Measurements from ENCODE around the gene CCNDBP1.

Gene CCNDBP1

DNA sequence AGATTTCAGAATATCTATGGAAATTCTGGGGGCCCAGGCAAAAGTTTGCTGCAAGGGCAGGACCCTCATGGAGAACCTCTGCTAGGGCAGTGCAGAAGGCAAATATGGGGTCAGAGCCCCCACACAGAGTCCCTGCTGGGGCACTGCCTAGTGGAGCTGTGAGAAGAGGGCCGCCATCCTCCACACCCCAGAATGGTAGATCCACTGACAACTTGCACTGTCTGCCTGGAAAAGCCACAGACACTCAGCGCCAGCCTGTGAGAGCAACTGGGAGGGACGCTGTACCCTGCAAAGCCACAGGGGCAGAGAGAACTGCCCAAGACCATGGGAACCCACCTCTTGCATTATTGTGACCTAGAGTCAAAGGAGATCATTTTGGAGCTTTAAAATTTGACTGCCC, 13.8 kb downstream of the CCNDBP1 start:
- peaks cover 21% of the 10 kb centered on the region for H3K36me3 ChIP-seq (ENCODE audit: control insufficient read depth, low read length)
- H3K9me2 ChIP-seq (replicated peaks; ENCODE audit: control insufficient read depth, low read length) = no peaks in the 10 kb centered on the region
- no peaks in the 10 kb centered on the region; the same call in 1 of the 2 replicates for H3K27me3 ChIP-seq (ENCODE audit: control insufficient read depth, low read length)
- H3K27ac ChIP-seq (ENCODE audit: low read depth, low read length) = no peak overlapping the region
- no peaks in the 10 kb centered on the region for H4K20me1 ChIP-seq (ENCODE audit: control insufficient read depth, insufficient read depth, low read depth, low read length)
- H3K9me3 ChIP-seq (ENCODE audit: control insufficient read depth, insufficient read depth, low read length) = no peaks in the 10 kb centered on the region
- H3K79me2 ChIP-seq (ENCODE audit: control insufficient read depth, low read length) = no peaks in the 10 kb centered on the region
- no peaks in the 10 kb centered on the region for H3F3A ChIP-seq (ENCODE audit: control insufficient read depth, insufficient read depth)
- 0 out of 2 replicates have a peak, but pooled peaks cover 5% of the 10 kb centered on the region for H3K4me1 ChIP-seq (ENCODE audit: control insufficient read depth, low read length)
- no peak overlapping the region for H3K4me2 ChIP-seq (ENCODE audit: low read length)
- H3K4me3 ChIP-seq (ENCODE audit: low read length) = no peak overlapping the region
- TF ChIP-seq, protein P1, sequence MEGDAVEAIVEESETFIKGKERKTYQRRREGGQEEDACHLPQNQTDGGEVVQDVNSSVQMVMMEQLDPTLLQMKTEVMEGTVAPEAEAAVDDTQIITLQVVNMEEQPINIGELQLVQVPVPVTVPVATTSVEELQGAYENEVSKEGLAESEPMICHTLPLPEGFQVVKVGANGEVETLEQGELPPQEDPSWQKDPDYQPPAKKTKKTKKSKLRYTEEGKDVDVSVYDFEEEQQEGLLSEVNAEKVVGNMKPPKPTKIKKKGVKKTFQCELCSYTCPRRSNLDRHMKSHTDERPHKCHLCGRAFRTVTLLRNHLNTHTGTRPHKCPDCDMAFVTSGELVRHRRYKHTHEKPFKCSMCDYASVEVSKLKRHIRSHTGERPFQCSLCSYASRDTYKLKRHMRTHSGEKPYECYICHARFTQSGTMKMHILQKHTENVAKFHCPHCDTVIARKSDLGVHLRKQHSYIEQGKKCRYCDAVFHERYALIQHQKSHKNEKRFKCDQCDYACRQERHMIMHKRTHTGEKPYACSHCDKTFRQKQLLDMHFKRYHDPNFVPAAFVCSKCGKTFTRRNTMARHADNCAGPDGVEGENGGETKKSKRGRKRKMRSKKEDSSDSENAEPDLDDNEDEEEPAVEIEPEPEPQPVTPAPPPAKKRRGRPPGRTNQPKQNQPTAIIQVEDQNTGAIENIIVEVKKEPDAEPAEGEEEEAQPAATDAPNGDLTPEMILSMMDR (IDR thresholded peaks at IDR 0.05; ENCODE audit: low read depth, low read length, poor library complexity, severe bottlenecking) = no peak
- TF ChIP-seq EZH2phosphoT487 (IDR thresholded peaks at IDR 0.05; ENCODE audit: borderline replicate concordance, low read length) = no peak

DNA sequence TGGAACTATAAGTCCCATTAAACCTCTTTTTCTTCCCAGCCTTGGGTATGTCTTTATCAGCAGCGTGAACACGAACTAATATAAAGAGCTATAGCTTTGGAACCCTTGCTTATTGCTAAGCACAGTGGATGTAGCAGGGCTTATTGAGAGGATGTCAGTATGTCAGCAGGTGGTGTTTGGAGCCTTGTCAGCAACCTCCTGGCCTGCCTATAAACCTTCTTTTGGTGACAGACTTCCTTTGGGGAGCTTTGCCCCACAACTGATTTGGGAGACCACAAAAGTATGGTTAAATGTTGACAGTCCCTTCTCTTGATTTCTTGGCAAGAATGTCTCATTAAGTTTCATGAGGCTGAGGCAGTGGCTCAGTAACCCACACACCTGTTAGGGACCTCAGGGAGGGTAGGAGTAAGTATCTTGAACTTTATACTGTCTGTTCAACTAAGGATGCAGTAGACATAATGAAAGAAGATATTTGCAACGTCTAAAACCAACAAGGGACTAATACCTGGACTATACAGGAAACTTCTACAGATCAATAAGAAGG, 14.8 kb downstream of the CCNDBP1 start:
- Histone ChIP-seq H4K20me1 (ENCODE audit: control insufficient read depth, insufficient read depth, low read depth, low read length) (no peaks in the 10 kb centered on the region), H3K9me3 (ENCODE audit: control insufficient read depth, insufficient read depth, low read length) (no peaks in the 10 kb centered on the region), H3K36me3 (ENCODE audit: control insufficient read depth, low read length) (peaks cover 12% of the 10 kb centered on the region), H3K79me2 (ENCODE audit: control insufficient read depth, low read length) (no peaks in the 10 kb centered on the region), H3K4me1 (ENCODE audit: control insufficient read depth, low read length) (0 out of 2 replicates have a peak, but pooled peaks cover 5% of the 10 kb centered on the region), H3K4me2 (ENCODE audit: low read length) (no peak overlapping the region), H3F3A (ENCODE audit: control insufficient read depth, insufficient read depth) (no peaks in the 10 kb centered on the region), H3K27me3 (ENCODE audit: control insufficient read depth, low read length) (no peaks in the 10 kb centered on the region; the same call in 1 of the 2 replicates), H3K9me2 (replicated peaks; ENCODE audit: control insufficient read depth, low read length) (no peaks in the 10 kb centered on the region), H3K27ac (ENCODE audit: low read depth, low read length) (no peak overlapping the region), H3K4me3 (ENCODE audit: low read length) (no peak overlapping the region)
- TF ChIP-seq, protein P1 (IDR thresholded peaks at IDR 0.05; ENCODE audit: low read depth, low read length, poor library complexity, severe bottlenecking) = no peak
- no peak for TF ChIP-seq EZH2phosphoT487 (IDR thresholded peaks at IDR 0.05; ENCODE audit: borderline replicate concordance, low read length)

DNA sequence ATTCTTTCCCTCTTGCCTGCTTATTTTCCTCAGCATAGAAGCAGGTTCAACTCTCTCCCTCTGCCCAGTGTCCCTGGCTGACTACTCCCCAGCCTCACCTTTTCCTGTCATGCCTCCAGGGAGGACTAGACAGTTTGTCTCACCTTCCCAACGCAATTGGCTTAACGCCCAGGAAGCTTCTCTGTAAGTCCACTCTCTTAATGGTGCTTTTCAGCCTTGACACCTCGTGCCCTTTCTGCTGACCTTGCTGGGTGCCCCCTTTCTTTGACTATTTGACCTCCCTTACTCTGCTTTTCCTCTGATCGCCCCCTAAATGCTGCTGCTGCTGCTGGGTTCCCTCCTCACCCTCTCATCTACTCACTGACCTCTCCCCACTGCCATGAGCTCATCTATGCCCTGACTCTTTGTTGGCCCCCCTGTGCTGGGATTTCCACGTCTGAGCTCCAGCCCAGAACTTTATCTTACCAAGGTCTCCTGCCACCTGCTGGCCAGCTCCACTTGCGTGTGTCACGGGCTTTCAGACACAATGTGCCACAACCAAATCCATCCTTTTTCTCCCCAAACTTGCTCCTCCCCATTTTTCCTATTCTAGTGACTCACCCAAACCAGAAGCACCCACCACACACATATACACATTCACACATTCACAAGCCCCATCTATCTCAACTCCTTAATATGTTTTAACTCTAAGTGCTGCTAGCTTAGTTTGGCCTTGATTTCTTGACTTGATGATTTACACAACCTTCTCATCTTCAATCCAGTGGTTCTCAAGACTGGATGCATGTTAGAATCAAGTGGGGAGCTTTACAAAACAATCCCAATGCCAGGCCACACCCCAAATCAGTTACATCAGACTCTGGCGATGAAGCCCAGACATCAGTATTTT, 19.1 kb downstream of the CCNDBP1 start:
- no peaks in the 10 kb centered on the region for H3K4me1 ChIP-seq (ENCODE audit: control insufficient read depth, low read length)
- no peaks in the 10 kb centered on the region for H4K20me1 ChIP-seq (ENCODE audit: control insufficient read depth, insufficient read depth, low read depth, low read length)
- no peaks in the 10 kb centered on the region for H3K79me2 ChIP-seq (ENCODE audit: control insufficient read depth, low read length)
- H3K27me3 ChIP-seq (ENCODE audit: control insufficient read depth, low read length) = peaks cover 7% of the 10 kb centered on the region; the same call in 1 of the 2 replicates
- no peaks in the 10 kb centered on the region for H3K9me2 ChIP-seq (replicated peaks; ENCODE audit: control insufficient read depth, low read length)
- H3F3A ChIP-seq (ENCODE audit: control insufficient read depth, insufficient read depth) = no peaks in the 10 kb centered on the region
- TF ChIP-seq EZH2phosphoT487 (IDR thresholded peaks at IDR 0.05; ENCODE audit: borderline replicate concordance, low read length) = no peak
- TF ChIP-seq, protein P1 (IDR thresholded peaks at IDR 0.05; ENCODE audit: low read depth, low read length, poor library complexity, severe bottlenecking) = peak; percentile 89
- H3K9me3 ChIP-seq (ENCODE audit: control insufficient read depth, insufficient read depth, low read length) = no peaks in the 10 kb centered on the region
- H3K27ac ChIP-seq (ENCODE audit: low read depth, low read length) = no peak overlapping the region
- H3K36me3 ChIP-seq (ENCODE audit: control insufficient read depth, low read length) = no peaks in the 10 kb centered on the region
- H3K4me3 ChIP-seq (ENCODE audit: low read length) = no peak overlapping the region
- no peak overlapping the region for H3K4me2 ChIP-seq (ENCODE audit: low read length)

All from DOHH2 (cell line).